HFFc6 (cell line): ENCODE measurements around the gene CRIP3. TPM values are rescaled to one million over a fixed set of nuclear protein-coding genes. Genes with fewer than 3 reads are reported as not detected.

Experiments used
- DNase-seq: peaks from one replicate; pipeline ENCODE4 v3.0.0-alpha.2; 2018
- H3K27ac Mint-ChIP-seq: 2 replicates; pipeline ENCODE4 v1.8.0; 2020; ENCODE audit warnings: mild to moderate bottlenecking, mixed read lengths
- H3K27me3 Mint-ChIP-seq: 2 replicates; pipeline ENCODE4 v1.8.0; 2021; ENCODE audit warnings: mild to moderate bottlenecking, moderate library complexity, mixed read lengths; ENCODE audit not compliant: insufficient read depth
- H3K36me3 Mint-ChIP-seq: 2 replicates; pipeline ENCODE4 v1.8.0; 2021; ENCODE audit warnings: low read depth, mixed read lengths
- H3K4me1 Mint-ChIP-seq: 2 replicates; pipeline ENCODE4 v1.8.0; 2020; ENCODE audit warnings: low read depth, mixed read lengths
- H3K4me3 Mint-ChIP-seq: 2 replicates; pipeline ENCODE4 v1.8.0; 2020; ENCODE audit warnings: mild to moderate bottlenecking, moderate library complexity, mixed read lengths
- H3K9me3 Mint-ChIP-seq: 2 replicates; pipeline ENCODE4 v1.8.0; 2020; ENCODE audit warnings: mild to moderate bottlenecking, mixed read lengths
- CTCF ChIP-seq: fragments of 200-600 bp; sonication (generic); IDR thresholded peaks from 2 replicates; pipeline ENCODE4 v1.5.0; 2021; ENCODE audit warnings: antibody characterized with exemption, mild to moderate bottlenecking
- total RNA-seq, 6 experiments: library from RNA; stranded (reverse); fragmentation: NEBNext Ultra II Directional; extraction: Animal tissue kit (Norgen Biotek cat#: 25700); gene quantifications; 2 replicates in 1 of 6; 3 replicates in 5 of 6; pipeline ENCODE4 v1.2.3, GENCODE V29; 2021

Gene CRIP3
- total RNA-seq, 6 experiments from 2014 or later, result not detected

DNA sequence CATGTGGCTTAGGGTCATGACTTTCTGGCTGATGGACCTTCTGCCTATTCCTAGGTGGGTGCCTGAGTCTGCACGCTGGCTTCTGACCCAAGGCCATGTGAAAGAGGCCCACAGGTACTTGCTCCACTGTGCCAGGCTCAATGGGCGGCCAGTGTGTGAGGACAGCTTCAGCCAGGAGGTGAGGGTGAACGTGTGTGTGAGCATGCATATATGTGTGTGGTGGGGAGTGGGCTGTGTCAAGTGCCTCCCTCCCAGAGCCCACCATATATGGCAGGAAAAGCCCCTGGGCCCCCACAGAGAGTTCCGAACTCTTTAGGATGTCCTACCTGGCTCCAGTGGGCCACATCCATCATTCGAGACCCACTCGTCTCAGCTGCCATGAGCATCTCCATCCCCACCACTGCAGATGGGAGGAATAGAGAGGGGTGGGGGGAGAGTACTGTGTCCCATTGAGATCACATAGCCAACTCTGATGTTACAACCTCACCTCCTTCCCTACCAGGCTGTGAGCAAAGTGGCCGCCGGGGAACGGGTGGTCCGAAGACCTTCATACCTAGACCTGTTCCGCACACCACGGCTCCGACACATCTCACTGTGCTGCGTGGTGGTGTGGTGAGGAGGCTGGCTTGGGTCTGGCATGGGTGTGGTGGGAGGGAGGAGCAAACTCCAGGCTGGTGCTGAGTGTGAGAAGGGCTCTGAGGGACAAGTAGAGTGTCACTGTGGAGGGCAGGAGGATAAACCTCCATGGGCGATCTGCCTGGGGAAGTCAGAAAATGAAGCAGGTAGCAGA, 7.3 kb downstream of the CRIP3 start:
- TF ChIP-seq CTCF, result no peak
- Mint-ChIP-seq H3K4me1 (peaks cover 6% of the 10 kb centered on the region; the same call in 1 of the 2 replicates), H3K9me3 (no peaks in the 10 kb centered on the region), H3K27ac (no peak overlapping the region), H3K27me3 (peaks cover 44% of the 10 kb centered on the region), H3K4me3 (no peak overlapping the region), H3K36me3 (no peaks in the 10 kb centered on the region)
- DNase-seq, result no peak

DNA sequence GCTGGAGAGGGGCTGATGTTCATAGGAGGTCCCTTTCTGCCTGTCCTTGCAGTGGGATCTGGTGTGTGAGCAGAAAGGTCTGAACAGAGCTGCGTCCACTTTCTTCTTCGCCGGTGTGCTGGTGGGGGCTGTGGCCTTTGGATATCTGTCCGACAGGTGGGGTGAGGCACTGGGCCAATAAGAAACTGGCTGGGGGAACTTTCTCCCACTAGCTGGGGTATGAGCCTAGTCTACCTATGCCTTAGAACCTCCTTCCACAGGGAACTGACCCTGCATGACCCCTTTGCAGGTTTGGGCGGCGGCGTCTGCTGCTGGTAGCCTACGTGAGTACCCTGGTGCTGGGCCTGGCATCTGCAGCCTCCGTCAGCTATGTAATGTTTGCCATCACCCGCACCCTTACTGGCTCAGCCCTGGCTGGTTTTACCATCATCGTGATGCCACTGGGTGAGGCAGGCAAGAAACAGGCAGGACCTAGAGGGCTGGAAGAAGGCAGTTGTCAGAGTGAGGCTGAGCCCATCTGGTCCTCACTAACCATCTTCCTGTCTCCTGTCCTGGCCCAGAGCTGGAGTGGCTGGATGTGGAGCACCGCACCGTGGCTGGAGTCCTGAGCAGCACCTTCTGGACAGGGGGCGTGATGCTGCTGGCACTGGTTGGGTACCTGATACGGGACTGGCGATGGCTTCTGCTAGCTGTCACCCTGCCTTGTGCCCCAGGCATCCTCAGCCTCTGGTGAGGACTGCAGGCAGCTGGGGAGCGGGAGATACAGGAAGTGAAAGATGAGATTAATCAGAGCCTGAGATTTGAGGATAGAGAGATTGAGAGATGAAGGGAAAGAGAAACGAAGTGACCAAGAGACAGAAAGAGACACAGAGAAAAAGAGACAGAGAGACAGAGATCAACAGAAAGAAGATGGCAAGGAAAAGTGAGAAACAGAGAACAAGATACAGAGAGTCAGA, 9.0 kb downstream of the CRIP3 start:
- Mint-ChIP-seq H3K36me3 (no peaks in the 10 kb centered on the region), H3K27me3 (peaks cover 41% of the 10 kb centered on the region), H3K27ac (no peak overlapping the region), H3K9me3 (no peaks in the 10 kb centered on the region), H3K4me3 (no peak overlapping the region), H3K4me1 (peaks cover 6% of the 10 kb centered on the region; the same call in 1 of the 2 replicates)
- DNase-seq, result no peak
- no peak for TF ChIP-seq CTCF

- DNase-seq, result no peak
- no peak for TF ChIP-seq CTCF
- Mint-ChIP-seq H3K27ac (no peak overlapping the region), H3K4me3 (no peak overlapping the region), H3K27me3 (peaks cover 36% of the 10 kb centered on the region), H3K9me3 (no peaks in the 10 kb centered on the region), H3K36me3 (no peaks in the 10 kb centered on the region), H3K4me1 (peaks cover 6% of the 10 kb centered on the region; the same call in 1 of the 2 replicates)
Measured at GRCh38 chr6:43298565-43299337, 9.9 kb downstream of the CRIP3 start.

GRCh38 chr6:43297644-43298564, 10.7 kb downstream of the CRIP3 start, which contains the start of gene SLC22A7:
Gene SLC22A7 (plus strand): TSS chr6:43298260. CDS start chr6:43298359, 99 bp downstream.
- Mint-ChIP-seq H3K4me3 (no peak within 1 kb of the TSS), H3K4me1 (peaks cover 6% of the 10 kb centered on the region; the same call in 1 of the 2 replicates), H3K27ac (no peak within 1 kb of the TSS), H3K36me3 (no peaks in the 10 kb centered on the region), H3K9me3 (no peaks in the 10 kb centered on the region), H3K27me3 (peaks cover 36% of the 10 kb centered on the region)
- no peak for DNase-seq
- TF ChIP-seq CTCF, result no peak
